IMR-90 (cell line): ENCODE results near the gene AAK1. TPM values are rescaled to one million over a fixed set of nuclear protein-coding genes. Genes with fewer than 3 reads are reported as not detected.

ENCODE experiments used
- ATAC-seq: fragments of 200-7000 bp; cut with Tn5 transposase; 2 replicates; pipeline ENCODE4 v1.9.1; 2020; ENCODE audit warnings: low read depth, mild to moderate bottlenecking, moderate library complexity
- BruUV-seq: library from RNA; stranded (reverse); fragments of 400-500 nt; replicated peaks from 2 replicates; lab custom pipeline; 2021; lab: Mats Ljungman, UMichigan
- CTCF ChIA-PET: fragments of 300-600 bp; formaldehyde crosslinking; extraction: SDS; loops from one replicate; lab custom pipeline; 2021; ENCODE audit warnings: antibody characterized with exemption; lab: Yijun Ruan, JAX
- POLR2A ChIA-PET: fragments of 300-600 bp; sonication (Branson Sonifier 250); formaldehyde crosslinking; loops from one replicate; lab custom pipeline; 2022; ENCODE audit warnings: antibody characterized with exemption; ENCODE audit not compliant: unreplicated experiment; lab: Charles Lee
- DNase-seq: peaks from one replicate; pipeline ENCODE4 v3.0.0; 2013
- H2AFZ ChIP-seq: replicated peaks from 2 replicates; pipeline ENCODE3; 2013; ENCODE audit warnings: low read length, mild to moderate bottlenecking; ENCODE audit not compliant: poor library complexity
- H2AK5ac ChIP-seq: 2 replicates; pipeline ENCODE4 v1.6.1; 2013; ENCODE audit warnings: low read depth, low read length, inconsistent platforms
- H2AK9ac ChIP-seq: replicated peaks from 2 replicates; pipeline ENCODE3; 2013; ENCODE audit warnings: mild to moderate bottlenecking, low read depth, low read length, moderate library complexity; ENCODE audit not compliant: poor library complexity
- H2BK120ac ChIP-seq: 2 replicates; pipeline ENCODE4 v1.6.1; 2013; ENCODE audit warnings: low read depth, low read length, inconsistent platforms
- H2BK15ac ChIP-seq: 3 replicates; pipeline ENCODE4 v1.6.1; 2013; ENCODE audit warnings: low read depth, low read length, inconsistent platforms
- H2BK20ac ChIP-seq: 2 replicates; pipeline ENCODE4 v1.6.1; 2013; ENCODE audit warnings: low read depth, mild to moderate bottlenecking, inconsistent platforms, low read length, moderate library complexity
- H2BK5ac ChIP-seq: 2 replicates; pipeline ENCODE4 v1.6.1; 2013; ENCODE audit warnings: mild to moderate bottlenecking, low read depth, low read length, inconsistent platforms; ENCODE audit not compliant: poor library complexity, severe bottlenecking
- H3K14ac ChIP-seq: replicated peaks from 2 replicates; pipeline ENCODE4 v1.6.1; 2013; ENCODE audit warnings: low read depth, low read length, inconsistent platforms
- H3K18ac ChIP-seq: 2 replicates; pipeline ENCODE4 v1.6.1; 2013; ENCODE audit warnings: low read depth, low read length, control low read depth
- H3K23ac ChIP-seq: 2 replicates; pipeline ENCODE4 v1.6.1; 2013; ENCODE audit warnings: low read depth, low read length, inconsistent platforms
- H3K27ac ChIP-seq: 2 replicates; pipeline ENCODE4 v1.5.1; 2013; ENCODE audit warnings: mild to moderate bottlenecking, control low read depth, low read length; ENCODE audit not compliant: insufficient read depth
- H3K27me3 ChIP-seq: 2 replicates; pipeline ENCODE4 v1.6.1; 2013; ENCODE audit warnings: low read length; ENCODE audit not compliant: control insufficient read depth, insufficient read depth
- H3K36me3 ChIP-seq: 2 replicates; pipeline ENCODE4 v1.6.1; 2013; ENCODE audit warnings: low read length, mixed read lengths; ENCODE audit not compliant: control insufficient read depth, insufficient read depth
- H3K4ac ChIP-seq: 2 replicates; pipeline ENCODE4 v1.6.1; 2013; ENCODE audit warnings: low read depth, low read length, inconsistent platforms
- H3K4me1 ChIP-seq: 2 replicates; pipeline ENCODE4 v1.6.1; 2013; ENCODE audit warnings: low read length, mixed read lengths; ENCODE audit not compliant: control insufficient read depth, insufficient read depth
- H3K4me2 ChIP-seq: 2 replicates; pipeline ENCODE4 v1.6.1; 2013; ENCODE audit warnings: low read depth, mild to moderate bottlenecking, control low read depth, low read length, moderate library complexity
- H3K4me3 ChIP-seq: 2 replicates; pipeline ENCODE4 v1.5.1; 2013; ENCODE audit warnings: low read depth, mild to moderate bottlenecking, control low read depth, low read length, moderate library complexity; ENCODE audit not compliant: insufficient read depth
- H3K56ac ChIP-seq: 2 replicates; pipeline ENCODE4 v1.6.1; 2013; ENCODE audit warnings: low read length, inconsistent platforms; ENCODE audit not compliant: insufficient read depth; ENCODE audit errors: extremely low read depth
- H3K79me1 ChIP-seq, 2 experiments: 2 replicates each; pipeline ENCODE4 v1.6.1; 2013; ENCODE audit warnings: low read length in 2 of 2, inconsistent platforms in 1 of 2, low read depth in 1 of 2
- H3K9ac ChIP-seq: 2 replicates; pipeline ENCODE4 v1.6.1; 2013; ENCODE audit warnings: low read depth, low read length, control low read depth
- H3K9me1 ChIP-seq: 2 replicates; pipeline ENCODE4 v1.6.1; 2013; ENCODE audit warnings: low read length, inconsistent platforms; ENCODE audit not compliant: insufficient read depth
- H3K9me3 ChIP-seq: 2 replicates; pipeline ENCODE4 v1.6.1; 2013; ENCODE audit warnings: low read length; ENCODE audit not compliant: control insufficient read depth, insufficient read depth
- H4K20me1 ChIP-seq: 2 replicates; pipeline ENCODE4 v1.6.1; 2013; ENCODE audit warnings: low read length, inconsistent platforms; ENCODE audit not compliant: insufficient read depth
- H4K5ac ChIP-seq: 2 replicates; pipeline ENCODE4 v1.6.1; 2013; ENCODE audit warnings: mild to moderate bottlenecking, low read depth, low read length, control low read depth
- H4K8ac ChIP-seq, 2 experiments: 2 replicates each; pipeline ENCODE4 v1.6.1; 2013; ENCODE audit warnings: low read depth in 2 of 2, low read length in 2 of 2, control low read depth in 1 of 2, inconsistent platforms in 1 of 2
- H4K91ac ChIP-seq: 2 replicates; pipeline ENCODE4 v1.6.1; 2013; ENCODE audit warnings: low read depth, low read length, inconsistent platforms; ENCODE audit not compliant: insufficient read depth
- CHD1 ChIP-seq: IDR thresholded peaks from 2 replicates; pipeline ENCODE4 v1.6.1; 2012; ENCODE audit warnings: low read depth, low read length, improper control_type of control experiment
- FOS ChIP-seq: fragments of 150-350 bp; IDR thresholded peaks from 2 replicates; pipeline ENCODE4 v1.6.1; 2016; ENCODE audit warnings: low read depth, low read length
- MAZ ChIP-seq: IDR thresholded peaks from 2 replicates; pipeline ENCODE4 v1.6.1; 2012; ENCODE audit warnings: low read depth, mild to moderate bottlenecking, low read length, improper control_type of control experiment, moderate library complexity, borderline replicate concordance
- NFE2L2 ChIP-seq: fragments of 150-350 bp; IDR thresholded peaks from 2 replicates; pipeline ENCODE4 v1.6.1; 2016; ENCODE audit warnings: low read depth, mild to moderate bottlenecking, low read length
- POLR2A ChIP-seq: IDR thresholded peaks from 2 replicates; pipeline ENCODE4 v1.6.1; 2012; ENCODE audit warnings: mild to moderate bottlenecking, low read depth, low read length
- RAD21 ChIP-seq: IDR thresholded peaks from 2 replicates; pipeline ENCODE4 v1.6.1; 2012; ENCODE audit warnings: low read length, improper control_type of control experiment
- RCOR1 ChIP-seq: IDR thresholded peaks from 2 replicates; pipeline ENCODE4 v1.6.1; 2012; ENCODE audit warnings: mild to moderate bottlenecking, low read length, improper control_type of control experiment; ENCODE audit not compliant: insufficient replicate concordance
- SMC3 ChIP-seq: fragments of 150-350 bp; IDR thresholded peaks from 2 replicates; pipeline ENCODE4 v1.6.1; 2016; ENCODE audit warnings: low read depth, mild to moderate bottlenecking, antibody characterized with exemption, low read length, moderate library complexity
- USF2 ChIP-seq: fragments of 150-350 bp; IDR thresholded peaks from 2 replicates; pipeline ENCODE4 v1.6.1; 2017; ENCODE audit warnings: mild to moderate bottlenecking, antibody characterized with exemption, low read length, low read depth
- WGBS, 2 experiments: methylation state at CpG; one replicate each; pipeline versions ENCODE4 v1.1.5 to v1.1.7; 2013; ENCODE audit warnings: missing lambda C conversion rate in 2 of 2; ENCODE audit not compliant: insufficient read length in 1 of 2; ENCODE audit errors: extremely low coverage in 2 of 2; 5-methylcytosine and 5-hydroxymethylcytosine counted together
- dilution Hi-C: fragments of 300-500 bp; cut with HindIII; formaldehyde crosslinking; loops from one replicate; pipeline ENCODE4 v1.14.3; 2018; ENCODE audit warnings: low sequenced_read_pairs; ENCODE audit not compliant: unreplicated experiment
- in situ Hi-C: fragments of 300-500 bp; cut with MboI; formaldehyde crosslinking; loops from 3 replicates; pipeline ENCODE4 v1.14.3; 2019; ENCODE audit warnings: low sequenced_read_pairs, inconsistent platforms, mixed read lengths
- intact Hi-C: fragments of 100-400 bp; cut with micrococcal nuclease; formaldehyde crosslinking; loops from 2 replicates; pipeline ENCODE4 v1.10.0; 2022
- polyA plus RNA-seq, 3 experiments: library from polyadenylated mRNA; depleted of rRNA; stranded (reverse); fragments of >200 nt; gene quantifications; 2 replicates each; pipeline ENCODE4 v1.2.3, GENCODE V29; 2012; ENCODE audit warnings: low replicate concordance in 1 of 3
- total RNA-seq: library from RNA; depleted of rRNA; stranded (reverse); fragments of >200 nt; gene quantifications from 2 replicates; pipeline ENCODE4 v1.2.3, GENCODE V29; 2012
- TF ChIP-seq, protein P1 (sequence below): conservative IDR thresholded peaks from 2 replicates; pipeline ENCODE4 v1.5.1; 2012; ENCODE audit warnings: mild to moderate bottlenecking, low read depth, low read length, improper control_type of control experiment

The AAK1 gene
- total and polyA plus RNA-seq, 2 of the 4 experiments (the other 2 are of a cell fraction): 21.9 to 26.5 TPM

DNA sequence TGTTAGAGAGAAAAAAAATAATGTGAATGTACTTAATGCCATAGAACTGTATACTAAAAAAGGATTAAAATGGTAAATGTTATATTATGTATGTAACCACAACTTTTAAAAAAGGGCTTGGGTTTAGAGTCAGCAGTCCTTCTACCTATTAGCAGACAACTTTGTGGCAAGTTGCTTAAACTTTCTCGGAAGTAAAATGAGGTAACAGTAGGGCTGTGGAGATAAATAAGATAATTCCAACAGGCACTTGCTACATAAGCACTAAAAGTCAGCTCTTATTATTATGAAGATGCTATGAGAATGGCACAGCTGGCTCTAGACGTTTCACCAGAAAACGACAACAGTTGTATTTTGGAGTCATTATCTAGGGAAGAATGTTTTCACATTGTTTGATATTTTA, 31.3 kb downstream of the AAK1 start:
- Histone ChIP-seq H3K23ac (no peak overlapping the region), H3K9me3 (no peaks in the 10 kb centered on the region), H4K8ac (no peak overlapping the region), H3K4me1 (peaks cover 8% of the 10 kb centered on the region), H2AK9ac (no peak overlapping the region), H2BK20ac (no peak overlapping the region), H2AK5ac (no peak overlapping the region), H3K18ac (no peak overlapping the region), H4K5ac (no peak overlapping the region), H2BK5ac (no peak overlapping the region), H2BK15ac (no peak overlapping the region), H3K4ac (no peak overlapping the region), H3K56ac (no peak overlapping the region), H3K9me1 (peaks cover 9% of the 10 kb centered on the region), H4K20me1 (peaks cover 63% of the 10 kb centered on the region), H3K36me3 (peaks cover 1% of the 10 kb centered on the region; the same call in 1 of the 2 replicates), H2BK120ac (no peak overlapping the region), H4K91ac (no peak overlapping the region), H3K79me1 (peaks cover 31 to 87% of the 10 kb centered on the region in 2 experiments), H3K14ac (no peak overlapping the region), H3K9ac (no peak overlapping the region), H3K27ac (no peak overlapping the region), H3K4me2 (no peak overlapping the region), H3K4me3 (no peak overlapping the region), H2AFZ (no peak overlapping the region), H3K27me3 (no peaks in the 10 kb centered on the region)
- no TSS peak for BruUV-seq
- WGBS, 2 experiments: no CpG with 5 or more reads among the region's 3 CpGs
- ATAC-seq (no peak), DNase-seq (no peak)
- ChIA-PET POLR2A (no interaction called here), CTCF (no interaction called here)
- TF ChIP-seq MAZ (no peak), RCOR1 (no peak), POLR2A (no peak), USF2 (no peak), NFE2L2 (no peak), RAD21 (no peak), SMC3 (no peak), CHD1 (no peak), FOS (no peak)
- TF ChIP-seq, protein P1, sequence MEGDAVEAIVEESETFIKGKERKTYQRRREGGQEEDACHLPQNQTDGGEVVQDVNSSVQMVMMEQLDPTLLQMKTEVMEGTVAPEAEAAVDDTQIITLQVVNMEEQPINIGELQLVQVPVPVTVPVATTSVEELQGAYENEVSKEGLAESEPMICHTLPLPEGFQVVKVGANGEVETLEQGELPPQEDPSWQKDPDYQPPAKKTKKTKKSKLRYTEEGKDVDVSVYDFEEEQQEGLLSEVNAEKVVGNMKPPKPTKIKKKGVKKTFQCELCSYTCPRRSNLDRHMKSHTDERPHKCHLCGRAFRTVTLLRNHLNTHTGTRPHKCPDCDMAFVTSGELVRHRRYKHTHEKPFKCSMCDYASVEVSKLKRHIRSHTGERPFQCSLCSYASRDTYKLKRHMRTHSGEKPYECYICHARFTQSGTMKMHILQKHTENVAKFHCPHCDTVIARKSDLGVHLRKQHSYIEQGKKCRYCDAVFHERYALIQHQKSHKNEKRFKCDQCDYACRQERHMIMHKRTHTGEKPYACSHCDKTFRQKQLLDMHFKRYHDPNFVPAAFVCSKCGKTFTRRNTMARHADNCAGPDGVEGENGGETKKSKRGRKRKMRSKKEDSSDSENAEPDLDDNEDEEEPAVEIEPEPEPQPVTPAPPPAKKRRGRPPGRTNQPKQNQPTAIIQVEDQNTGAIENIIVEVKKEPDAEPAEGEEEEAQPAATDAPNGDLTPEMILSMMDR: no peak
- in situ Hi-C loops: no loop called here
- dilution Hi-C loops: no loop called here
- intact Hi-C loops: no loop called here
